ENCODE results near the gene MPP4. TPM values are rescaled to one million over a fixed set of nuclear protein-coding genes. Genes with fewer than 3 reads are reported as not detected.

The MPP4 gene
- total RNA-seq: not detected

- H3K4me1 Mint-ChIP-seq: peaks cover 2% of the 10 kb centered on the region
- H3K9me3 Mint-ChIP-seq: no peaks in the 10 kb centered on the region
- DNase-seq (no peak), ATAC-seq (ENCODE audit: low read depth) (no peak)
- H3K36me3 Mint-ChIP-seq: peaks cover 4% of the 10 kb centered on the region
- no peak within 1 kb of the TSS for H3K4me3 Mint-ChIP-seq
- POLR2A ChIA-PET: no interaction called here
- H3K27ac Mint-ChIP-seq: no peak within 1 kb of the TSS
- H3K27me3 Mint-ChIP-seq: no peaks in the 10 kb centered on the region
These were observed at the start of gene MPP4 for GRCh38 chr2:201698588-201699226. Gene MPP4, minus strand, starts transcription at chr2:201698644. Its CDS starts 4,690 bp downstream, at chr2:201693954.

- no peak for ATAC-seq (ENCODE audit: low read depth)
- Mint-ChIP-seq H3K4me3 (no peak overlapping the region), H3K27ac (no peak overlapping the region), H3K9me3 (no peaks in the 10 kb centered on the region), H3K27me3 (no peaks in the 10 kb centered on the region), H3K36me3 (no peaks in the 10 kb centered on the region), H3K4me1 (no peaks in the 10 kb centered on the region)
- no peak for DNase-seq
- POLR2A ChIA-PET: no interaction called here
These were observed 48.1 kb upstream of the MPP4 start for GRCh38 chr2:201746551-201746950.

GRCh38 chr2:201735486-201735885 is 37.0 kb upstream of the MPP4 start:
- POLR2A ChIA-PET: no interaction called here
- peaks cover 29% of the 10 kb centered on the region for H3K36me3 Mint-ChIP-seq
- peaks cover 2% of the 10 kb centered on the region for H3K9me3 Mint-ChIP-seq
- ATAC-seq (ENCODE audit: low read depth) (no peak), DNase-seq (no peak)
- no peak overlapping the region for H3K27ac Mint-ChIP-seq
- H3K4me3 Mint-ChIP-seq: no peak overlapping the region
- H3K27me3 Mint-ChIP-seq: no peaks in the 10 kb centered on the region
- no peaks in the 10 kb centered on the region for H3K4me1 Mint-ChIP-seq

GRCh38 chr2:201734111-201734510 is 35.7 kb upstream of the MPP4 start:
- Mint-ChIP-seq H3K27me3 (no peaks in the 10 kb centered on the region), H3K9me3 (peaks cover 2% of the 10 kb centered on the region), H3K36me3 (peaks cover 29% of the 10 kb centered on the region), H3K4me1 (no peaks in the 10 kb centered on the region), H3K4me3 (no peak overlapping the region), H3K27ac (no peak overlapping the region)
- DNase-seq (no peak), ATAC-seq (ENCODE audit: low read depth) (no peak)
- POLR2A ChIA-PET: no interaction called here

GRCh38 chr2:201733544-201733943 is 35.1 kb upstream of the MPP4 start:
- Mint-ChIP-seq H3K27ac (no peak overlapping the region), H3K27me3 (no peaks in the 10 kb centered on the region), H3K4me3 (no peak overlapping the region), H3K4me1 (no peaks in the 10 kb centered on the region), H3K36me3 (peaks cover 27% of the 10 kb centered on the region), H3K9me3 (peaks cover 2% of the 10 kb centered on the region)
- DNase-seq (no peak), ATAC-seq (ENCODE audit: low read depth) (no peak)
- POLR2A ChIA-PET: no interaction called here

- ATAC-seq (ENCODE audit: low read depth) (no peak), DNase-seq (no peak)
- Mint-ChIP-seq H3K4me1 (no peaks in the 10 kb centered on the region), H3K27me3 (no peaks in the 10 kb centered on the region), H3K27ac (no peak overlapping the region), H3K36me3 (peaks cover 13% of the 10 kb centered on the region), H3K4me3 (no peak overlapping the region), H3K9me3 (peaks cover 2% of the 10 kb centered on the region)
- POLR2A ChIA-PET: no interaction called here
These were observed 32.3 kb upstream of the MPP4 start for GRCh38 chr2:201730651-201731285.

- no peaks in the 10 kb centered on the region for H3K27me3 Mint-ChIP-seq
- no peak overlapping the region for H3K27ac Mint-ChIP-seq
- DNase-seq (no peak), ATAC-seq (ENCODE audit: low read depth) (no peak)
- POLR2A ChIA-PET: no interaction called here
- H3K4me3 Mint-ChIP-seq: no peak overlapping the region
- H3K9me3 Mint-ChIP-seq: peaks cover 4% of the 10 kb centered on the region
- H3K4me1 Mint-ChIP-seq: no peaks in the 10 kb centered on the region
- peaks cover 32% of the 10 kb centered on the region for H3K36me3 Mint-ChIP-seq
These were observed 17.0 kb upstream of the MPP4 start for GRCh38 chr2:201715459-201715858.

GRCh38 chr2:201712726-201713125 is 14.3 kb upstream of the MPP4 start:
- peaks cover 4% of the 10 kb centered on the region for H3K4me1 Mint-ChIP-seq
- ATAC-seq (ENCODE audit: low read depth) (no peak), DNase-seq (no peak)
- POLR2A ChIA-PET: no interaction called here
- H3K4me3 Mint-ChIP-seq: no peak overlapping the region
- H3K27me3 Mint-ChIP-seq: no peaks in the 10 kb centered on the region
- peaks cover 22% of the 10 kb centered on the region for H3K36me3 Mint-ChIP-seq
- H3K27ac Mint-ChIP-seq: no peak overlapping the region
- H3K9me3 Mint-ChIP-seq: no peaks in the 10 kb centered on the region

GRCh38 chr2:201709747-201710146 is 11.3 kb upstream of the MPP4 start:
- ATAC-seq (ENCODE audit: low read depth): no peak
- peaks cover 11% of the 10 kb centered on the region for H3K4me1 Mint-ChIP-seq
- H3K4me3 Mint-ChIP-seq: no peak overlapping the region
- no peak overlapping the region for H3K27ac Mint-ChIP-seq
- H3K36me3 Mint-ChIP-seq: peaks cover 17% of the 10 kb centered on the region
- H3K9me3 Mint-ChIP-seq: no peaks in the 10 kb centered on the region
- no peaks in the 10 kb centered on the region for H3K27me3 Mint-ChIP-seq
- POLR2A ChIA-PET: interaction anchor here (0.7 kb wide), 1 partner anchor 165 kb away, joined by 3 read pairs; no protein-coding TSS in a partner anchor
- DNase-seq: no peak

- Mint-ChIP-seq H3K4me1 (peaks cover 11% of the 10 kb centered on the region), H3K27ac (no peak overlapping the region), H3K27me3 (no peaks in the 10 kb centered on the region), H3K9me3 (no peaks in the 10 kb centered on the region), H3K36me3 (peaks cover 12% of the 10 kb centered on the region), H3K4me3 (no peak overlapping the region)
- DNase-seq (no peak), ATAC-seq (ENCODE audit: low read depth) (no peak)
- POLR2A ChIA-PET: no interaction called here
These were observed 10.6 kb upstream of the MPP4 start for GRCh38 chr2:201709049-201709448.

- H3K4me1 Mint-ChIP-seq: peaks cover 13% of the 10 kb centered on the region
- H3K36me3 Mint-ChIP-seq: peaks cover 11% of the 10 kb centered on the region
- H3K27me3 Mint-ChIP-seq: no peaks in the 10 kb centered on the region
- H3K9me3 Mint-ChIP-seq: no peaks in the 10 kb centered on the region
- peak overlapping the region; percentile 62 for H3K27ac Mint-ChIP-seq
- ATAC-seq (ENCODE audit: low read depth) (no peak), DNase-seq (no peak)
- no peak overlapping the region for H3K4me3 Mint-ChIP-seq
- POLR2A ChIA-PET: no interaction called here
These were observed 9.3 kb upstream of the MPP4 start for GRCh38 chr2:201707753-201708152.

GRCh38 chr2:201707142-201707541 is 8.7 kb upstream of the MPP4 start:
- Mint-ChIP-seq H3K27ac (no peak overlapping the region), H3K36me3 (peaks cover 11% of the 10 kb centered on the region), H3K27me3 (no peaks in the 10 kb centered on the region), H3K4me3 (no peak overlapping the region), H3K4me1 (peaks cover 13% of the 10 kb centered on the region), H3K9me3 (no peaks in the 10 kb centered on the region)
- POLR2A ChIA-PET: no interaction called here
- ATAC-seq (ENCODE audit: low read depth) (peak; percentile 45), DNase-seq (no peak)

GRCh38 chr2:201704536-201704935 is 6.1 kb upstream of the MPP4 start:
- POLR2A ChIA-PET: no interaction called here
- no peak overlapping the region for H3K4me3 Mint-ChIP-seq
- peaks cover 13% of the 10 kb centered on the region for H3K4me1 Mint-ChIP-seq
- no peak for ATAC-seq (ENCODE audit: low read depth)
- no peak for DNase-seq
- no peaks in the 10 kb centered on the region for H3K27me3 Mint-ChIP-seq
- H3K9me3 Mint-ChIP-seq: no peaks in the 10 kb centered on the region
- peaks cover 11% of the 10 kb centered on the region for H3K36me3 Mint-ChIP-seq
- no peak overlapping the region for H3K27ac Mint-ChIP-seq

GRCh38 chr2:201701646-201702045 is 3.2 kb upstream of the MPP4 start:
- Mint-ChIP-seq H3K36me3 (peaks cover 6% of the 10 kb centered on the region), H3K27me3 (no peaks in the 10 kb centered on the region), H3K9me3 (no peaks in the 10 kb centered on the region), H3K4me3 (no peak overlapping the region), H3K4me1 (peaks cover 2% of the 10 kb centered on the region), H3K27ac (no peak overlapping the region)
- DNase-seq (no peak), ATAC-seq (ENCODE audit: low read depth) (no peak)
- POLR2A ChIA-PET: no interaction called here

Measured in activated naive CD8-positive, alpha-beta T cell treated with anti-CD3 and anti-CD28 coated beads, Interleukin-2, amount 10 ng/mL, durations not matched to agents 7 days and 5 days (primary cell).